GM12878 (cell line): ENCODE results near the gene RBM15. TPM values are rescaled to one million over a fixed set of nuclear protein-coding genes. Genes with fewer than 3 reads are reported as not detected.
A peak's percentile ranks its signal among the peaks of the same experiment; 100 is the strongest.

Experiments
- ATAC-seq: fragments of 200-7000 bp; cut with Tn5 transposase; 3 replicates; pipeline ENCODE4 v1.9.1; 2020; ENCODE audit warnings: mild to moderate bottlenecking, moderate library complexity
- Bru-seq: library from RNA; stranded (reverse); fragments of 400-500 nt; gene quantifications from one replicate; lab custom pipeline; 2021; lab: Mats Ljungman, UMichigan
- BruChase-seq, 2 experiments: library from RNA; stranded (reverse); fragments of 400-500 nt; gene quantifications; one replicate each; lab custom pipeline; 2021; lab: Mats Ljungman, UMichigan
- BruUV-seq: library from RNA; stranded (reverse); fragments of 400-500 nt; replicated peaks from 2 replicates; lab custom pipeline; 2021; lab: Mats Ljungman, UMichigan
- CTCF ChIA-PET: fragments of 300-600 bp; sonication (Branson Sonifier 250); formaldehyde crosslinking; extraction: SDS; loops from one replicate; lab custom pipeline; 2021; ENCODE audit warnings: inconsistent platforms; lab: Yijun Ruan, JAX
- POLR2A ChIA-PET: fragments of 350-600 bp; formaldehyde crosslinking; extraction: SDS; loops from one replicate; lab custom pipeline; 2021; ENCODE audit warnings: inconsistent platforms; lab: Charles Lee
- RAD21 ChIA-PET: fragments of 300-600 bp; sonication (Branson Sonifier 250); formaldehyde crosslinking; loops from one replicate; lab custom pipeline; 2023; ENCODE audit warnings: antibody characterized with exemption; ENCODE audit not compliant: unreplicated experiment; lab: Charles Lee
- SMC1A ChIA-PET: fragments of 300-600 bp; sonication (Branson Sonifier 250); formaldehyde crosslinking; loops from one replicate; lab custom pipeline; 2023; ENCODE audit not compliant: unreplicated experiment, uncharacterized antibody; lab: Charles Lee
- DNase-seq: peaks from one replicate; pipeline ENCODE4 v3.0.0-alpha.2; 2011; ENCODE audit warnings: low read depth, low spot score
- FAIRE-seq: peaks from 3 replicates; lab custom pipeline; 2011; peaks lifted over from hg19 to GRCh38; lab: Jason Lieb, UNC
- H2AFZ ChIP-seq: 2 replicates; pipeline ENCODE4 v1.6.0; 2011; ENCODE audit warnings: low read depth, low read length, control low read depth; ENCODE audit not compliant: control insufficient read depth
- H3K27ac ChIP-seq: 2 replicates; pipeline ENCODE4 v1.5.1; 2011; ENCODE audit warnings: control low read depth; ENCODE audit not compliant: control insufficient read depth, insufficient read depth
- H3K27me3 ChIP-seq, 2 experiments: replicated peaks in 1 of 2; 2 replicates each; pipeline versions ENCODE4 v1.6.0 to v1.6.1; 2011; ENCODE audit warnings: low read length in 1 of 2; ENCODE audit not compliant: control insufficient read depth in 2 of 2, insufficient read depth in 2 of 2
- H3K36me3 ChIP-seq, 2 experiments: 2 replicates each; pipeline ENCODE4 v1.5.1; 2011; ENCODE audit warnings: low read length in 1 of 2; ENCODE audit not compliant: control insufficient read depth in 2 of 2, insufficient read depth in 2 of 2
- H3K4me1 ChIP-seq: 2 replicates; pipeline ENCODE4 v1.6.1; 2011; ENCODE audit warnings: mild to moderate bottlenecking, low read length, moderate library complexity, mixed read lengths; ENCODE audit not compliant: control insufficient read depth, insufficient read depth
- H3K4me2 ChIP-seq: 2 replicates; pipeline ENCODE4 v1.6.0; 2011; ENCODE audit warnings: control low read depth; ENCODE audit not compliant: control insufficient read depth, insufficient read depth
- H3K4me3 ChIP-seq: fragments of 200-600 bp; sonication (generic); 2 replicates; pipeline ENCODE4 v1.5.1; 2016
- H3K79me2 ChIP-seq: 2 replicates; pipeline ENCODE4 v1.6.0; 2011; ENCODE audit warnings: low read length; ENCODE audit not compliant: control insufficient read depth, insufficient read depth
- H3K9ac ChIP-seq: 2 replicates; pipeline ENCODE4 v1.8.0; 2011; ENCODE audit warnings: low read length, control low read depth, mixed read lengths; ENCODE audit not compliant: control insufficient read depth, insufficient read depth
- H3K9me3 ChIP-seq: replicated peaks from 3 replicates; pipeline ENCODE4 v1.5.1; 2011; ENCODE audit warnings: mild to moderate bottlenecking, low read length; ENCODE audit not compliant: control insufficient read depth, insufficient read depth
- H4K20me1 ChIP-seq: 2 replicates; pipeline ENCODE4 v1.6.0; 2011; ENCODE audit not compliant: control insufficient read depth, insufficient read depth
- GATAD2B ChIP-seq: fragments of 450-650 bp; conservative IDR thresholded peaks from 2 replicates; pipeline ENCODE4 v1.6.1; 2017; ENCODE audit warnings: low read depth, mild to moderate bottlenecking, moderate library complexity
- MEF2B ChIP-seq: fragments of 450-650 bp; IDR thresholded peaks from 2 replicates; pipeline ENCODE4 v1.6.1; 2018; ENCODE audit warnings: mild to moderate bottlenecking, moderate library complexity; ENCODE audit not compliant: partially characterized antibody, poor library complexity, severe bottlenecking
- NBN ChIP-seq: fragments of 450-650 bp; IDR thresholded peaks from 2 replicates; pipeline ENCODE4 v1.6.1; 2016
- POU2F2 ChIP-seq: IDR thresholded peaks from 3 replicates; pipeline ENCODE4 v1.6.1; 2011; ENCODE audit warnings: low read depth, mild to moderate bottlenecking, low read length, borderline replicate concordance
- RUNX3 ChIP-seq: IDR thresholded peaks from 2 replicates; pipeline ENCODE4 v1.6.1; 2012; ENCODE audit warnings: low read length, inconsistent platforms
- SREBF2 ChIP-seq: IDR thresholded peaks from 2 replicates; pipeline ENCODE4 v1.6.1; 2012; ENCODE audit warnings: mild to moderate bottlenecking, low read length
- STAT1 ChIP-seq: fragments of 450-650 bp; conservative IDR thresholded peaks from 2 replicates; pipeline ENCODE4 v1.6.1; 2014; ENCODE audit warnings: antibody characterized with exemption, mild to moderate bottlenecking
- SUPT20H ChIP-seq: IDR thresholded peaks from 2 replicates; pipeline ENCODE4 v1.6.1; 2011; ENCODE audit warnings: low read depth, mild to moderate bottlenecking, low read length, moderate library complexity, borderline replicate concordance; ENCODE audit not compliant: control insufficient read depth
- WGBS: methylation state at CpG from one replicate; pipeline ENCODE4 v1.1.6; 2016; ENCODE audit warnings: low lambda C conversion rate; ENCODE audit not compliant: insufficient replicate concordance, insufficient coverage; ENCODE audit errors: missing lambda C conversion rate; 5-methylcytosine and 5-hydroxymethylcytosine counted together
- in situ Hi-C: fragments of 300-500 bp; cut with MboI; formaldehyde crosslinking; loops from 9 replicates; pipeline ENCODE4 v1.14.3; 2018; ENCODE audit warnings: mixed read lengths
- intact Hi-C: fragments of 100-400 bp; cut with micrococcal nuclease; formaldehyde crosslinking; loops from one replicate; pipeline ENCODE4 v1.14.2; 2022; ENCODE audit not compliant: unreplicated experiment
- long read RNA-seq, 2 experiments: library from polyadenylated mRNA; unstranded; transcript quantifications; one replicate each; pipeline ENCODE4 v2.0.0, GENCODE V29; 2019 to 2020
- polyA minus RNA-seq, 3 experiments: library from RNA; depleted of rRNA, polyadenylated mRNA; stranded (reverse); fragments of >200 nt; gene quantifications; 2 replicates each; pipeline ENCODE4 v1.2.3, GENCODE V29; 2011
- polyA plus RNA-seq, 11 experiments: library from polyadenylated mRNA; depleted of rRNA in 4 of 11; unstranded in 6 of 11; stranded (reverse) in 5 of 11; fragments of >200 nt; fragmentation: Nextera tagmentation in 4 of 11; fragmentation: Illumina TruSeq in 1 of 11; extraction: Ambion mirVana in 4 of 11; extraction: Trizol in 1 of 11; gene quantifications; 1 replicate in 1 of 11; 2 replicates in 10 of 11; pipeline versions ENCODE4 v1.2.1 to v1.2.3, GENCODE V29; 2011 to 2016; ENCODE audit warnings: inconsistent platforms in 2 of 11, missing spikeins in 2 of 11, low read depth in 1 of 11
- total RNA-seq, 4 experiments: library from RNA; depleted of rRNA in 3 of 4; stranded (reverse); fragments of >200 nt in 3 of 4; fragmentation: Illumina TruSeq in 1 of 4; extraction: Trizol in 1 of 4; gene quantifications; 2 replicates each; pipeline versions ENCODE4 v1.2.1 to v1.2.3, GENCODE V29; 2013 to 2021
- TF ChIP-seq, protein P1 (sequence below): fragments of 450-650 bp; formaldehyde crosslinking; IDR thresholded peaks from 2 replicates; pipeline ENCODE4 v1.4.0; 2020; ENCODE audit warnings: mild to moderate bottlenecking, moderate library complexity
- TF ChIP-seq, protein P2 (sequence below): fragments of 450-650 bp; IDR thresholded peaks from 2 replicates; pipeline ENCODE4 v1.6.1; 2016; ENCODE audit warnings: mild to moderate bottlenecking

The RBM15 gene, protein sequence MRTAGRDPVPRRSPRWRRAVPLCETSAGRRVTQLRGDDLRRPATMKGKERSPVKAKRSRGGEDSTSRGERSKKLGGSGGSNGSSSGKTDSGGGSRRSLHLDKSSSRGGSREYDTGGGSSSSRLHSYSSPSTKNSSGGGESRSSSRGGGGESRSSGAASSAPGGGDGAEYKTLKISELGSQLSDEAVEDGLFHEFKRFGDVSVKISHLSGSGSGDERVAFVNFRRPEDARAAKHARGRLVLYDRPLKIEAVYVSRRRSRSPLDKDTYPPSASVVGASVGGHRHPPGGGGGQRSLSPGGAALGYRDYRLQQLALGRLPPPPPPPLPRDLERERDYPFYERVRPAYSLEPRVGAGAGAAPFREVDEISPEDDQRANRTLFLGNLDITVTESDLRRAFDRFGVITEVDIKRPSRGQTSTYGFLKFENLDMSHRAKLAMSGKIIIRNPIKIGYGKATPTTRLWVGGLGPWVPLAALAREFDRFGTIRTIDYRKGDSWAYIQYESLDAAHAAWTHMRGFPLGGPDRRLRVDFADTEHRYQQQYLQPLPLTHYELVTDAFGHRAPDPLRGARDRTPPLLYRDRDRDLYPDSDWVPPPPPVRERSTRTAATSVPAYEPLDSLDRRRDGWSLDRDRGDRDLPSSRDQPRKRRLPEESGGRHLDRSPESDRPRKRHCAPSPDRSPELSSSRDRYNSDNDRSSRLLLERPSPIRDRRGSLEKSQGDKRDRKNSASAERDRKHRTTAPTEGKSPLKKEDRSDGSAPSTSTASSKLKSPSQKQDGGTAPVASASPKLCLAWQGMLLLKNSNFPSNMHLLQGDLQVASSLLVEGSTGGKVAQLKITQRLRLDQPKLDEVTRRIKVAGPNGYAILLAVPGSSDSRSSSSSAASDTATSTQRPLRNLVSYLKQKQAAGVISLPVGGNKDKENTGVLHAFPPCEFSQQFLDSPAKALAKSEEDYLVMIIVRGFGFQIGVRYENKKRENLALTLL
- total RNA-seq (2013; cell fraction: nucleolus; rRNA removed), result 214 and 247 TPM in 2 replicates
- total RNA-seq (2014; rRNA removed), result 62.5 and 63.2 TPM in 2 replicates
- 44.4 and 47.3 TPM in 2 replicates for total RNA-seq (2014; rRNA removed; fragmentation: Illumina TruSeq; extraction: Trizol)
- 47.8 and 51.6 TPM in 2 replicates for total RNA-seq (2021)
- 8.2 TPM for polyA plus RNA-seq (2011; ENCODE audit: low read depth)
- 25.6 and 31.2 TPM in 2 replicates for polyA plus RNA-seq (2011; rRNA removed)
- 32.2 and 32.8 TPM in 2 replicates for polyA plus RNA-seq (2011; cell fraction: cytosol; rRNA removed)
- polyA plus RNA-seq (2011; cell fraction: nucleus; rRNA removed), result 43.3 and 43.7 TPM in 2 replicates
- polyA plus RNA-seq (2012), result 14.8 and 17.7 TPM in 2 replicates
- 11.3 and 15.6 TPM in 2 replicates for polyA plus RNA-seq (2014; fragmentation: Illumina TruSeq; extraction: Trizol)
- 1 to 10 TPM; 3.1 to 3.6 TPM for polyA plus RNA-seq (2014; fragmentation: Nextera tagmentation; extraction: Ambion mirVana)
- polyA plus RNA-seq (2014; rRNA removed), result 26.7 and 27.0 TPM in 2 replicates
- 10 to 100 TPM; 25.1 to 26.4 TPM for polyA plus RNA-seq (2016; fragmentation: Nextera tagmentation; extraction: Ambion mirVana)
- polyA minus RNA-seq (2011; rRNA and poly(A)+ RNA removed), result 141 and 217 TPM in 2 replicates
- 43.8 and 44.7 TPM in 2 replicates for polyA minus RNA-seq (2011; cell fraction: cytosol; rRNA and poly(A)+ RNA removed)
- 156 and 252 TPM in 2 replicates for polyA minus RNA-seq (2011; cell fraction: nucleus; rRNA and poly(A)+ RNA removed)
- Bru-seq, nascent RNA, result percentile 97 among the genes with signal in this experiment
- BruChase-seq, experiment 1, labeled RNA remaining after a 6-hour chase, result percentile 95 among the genes with signal in this experiment
- BruChase-seq, experiment 2, labeled RNA remaining after a 2-hour chase, result percentile 99 among the genes with signal in this experiment
- long read RNA-seq, experiment 1, full-length matches to known transcripts, result 3 of 4 reads
- long read RNA-seq, experiment 1, partial matches to known transcripts, result 0 of 4 reads
- long read RNA-seq, experiment 1, other reads (novel, unspliced or antisense), result 1 of 4 reads
- long read RNA-seq, experiment 2, full-length matches to known transcripts, result 12 of 21 reads
- long read RNA-seq, experiment 2, partial matches to known transcripts, result 0 of 21 reads
- long read RNA-seq, experiment 2, other reads (novel, unspliced or antisense), result 9 of 21 reads

GRCh38 chr1:110338886-110339406, at the start of gene RBM15:
Gene RBM15 (plus strand): TSS chr1:110339377. CDS start chr1:110339406, 29 bp downstream.
- DNase-seq (peak; percentile 100), FAIRE-seq (peak; percentile 99), ATAC-seq (peak; percentile 81)
- ChIA-PET CTCF (interaction anchor here (0.7 to 8.5 kb wide), 14 partner anchors 10 to 442 kb away, joined by 3 to 62 read pairs (median 7); partner anchors contain the start of genes AHCYL1, KCNC4 and LAMTOR5), POLR2A (interaction anchor here (0.6 to 4.0 kb wide), 16 partner anchors 10 to 855 kb away, joined by 3 to 43 read pairs (median 8); partner anchors contain the start of genes KCNC4 and LAMTOR5), SMC1A (interaction anchor here (0.7 to 8.4 kb wide), 14 partner anchors 10 to 157 kb away, joined by 3 to 51 read pairs (median 6); partner anchors contain the start of genes KCNC4 and LAMTOR5), RAD21 (interaction anchor here (0.6 to 7.4 kb wide), 19 partner anchors 9 to 851 kb away, joined by 3 to 80 read pairs (median 7); partner anchors contain the start of genes AHCYL1, KCNC4 and LAMTOR5)
- Histone ChIP-seq H3K27me3 (no peaks in the 10 kb centered on the region), H3K27ac (peak within 1 kb of the TSS; percentile 97), H4K20me1 (peaks cover 6% of the 10 kb centered on the region; the same call in 1 of the 2 replicates), H3K9me3 (no peaks in the 10 kb centered on the region), H3K4me1 (peaks cover 5% of the 10 kb centered on the region), H3K36me3 (peaks cover 9 to 16% of the 10 kb centered on the region in 2 experiments; a peak in 3 of 4 replicates), H3K4me3 (peak within 1 kb of the TSS; percentile 91), H3K4me2 (peak within 1 kb of the TSS; percentile 75), H2AFZ (peak within 1 kb of the TSS; percentile 97), H3K9ac (peak within 1 kb of the TSS; percentile 95), H3K79me2 (peaks cover 53% of the 10 kb centered on the region)
- intact Hi-C loops, result loop anchor here (2.0 to 10.0 kb wide), 4 partner anchors 46 to 1263 kb away; partner anchors contain the start of genes LAMTOR5 and PSMA5
- BruUV-seq, result no TSS peak
- in situ Hi-C loops, result no loop called here
- 2% methylated on average over 25 of the region's 25 CpGs for WGBS
- TF ChIP-seq MEF2B (peak; percentile 68), SUPT20H (no peak), GATAD2B (no peak), RUNX3 (no peak), POU2F2 (no peak), SREBF2 (no peak), STAT1 (no peak), NBN (no peak)
- TF ChIP-seq, protein P1, sequence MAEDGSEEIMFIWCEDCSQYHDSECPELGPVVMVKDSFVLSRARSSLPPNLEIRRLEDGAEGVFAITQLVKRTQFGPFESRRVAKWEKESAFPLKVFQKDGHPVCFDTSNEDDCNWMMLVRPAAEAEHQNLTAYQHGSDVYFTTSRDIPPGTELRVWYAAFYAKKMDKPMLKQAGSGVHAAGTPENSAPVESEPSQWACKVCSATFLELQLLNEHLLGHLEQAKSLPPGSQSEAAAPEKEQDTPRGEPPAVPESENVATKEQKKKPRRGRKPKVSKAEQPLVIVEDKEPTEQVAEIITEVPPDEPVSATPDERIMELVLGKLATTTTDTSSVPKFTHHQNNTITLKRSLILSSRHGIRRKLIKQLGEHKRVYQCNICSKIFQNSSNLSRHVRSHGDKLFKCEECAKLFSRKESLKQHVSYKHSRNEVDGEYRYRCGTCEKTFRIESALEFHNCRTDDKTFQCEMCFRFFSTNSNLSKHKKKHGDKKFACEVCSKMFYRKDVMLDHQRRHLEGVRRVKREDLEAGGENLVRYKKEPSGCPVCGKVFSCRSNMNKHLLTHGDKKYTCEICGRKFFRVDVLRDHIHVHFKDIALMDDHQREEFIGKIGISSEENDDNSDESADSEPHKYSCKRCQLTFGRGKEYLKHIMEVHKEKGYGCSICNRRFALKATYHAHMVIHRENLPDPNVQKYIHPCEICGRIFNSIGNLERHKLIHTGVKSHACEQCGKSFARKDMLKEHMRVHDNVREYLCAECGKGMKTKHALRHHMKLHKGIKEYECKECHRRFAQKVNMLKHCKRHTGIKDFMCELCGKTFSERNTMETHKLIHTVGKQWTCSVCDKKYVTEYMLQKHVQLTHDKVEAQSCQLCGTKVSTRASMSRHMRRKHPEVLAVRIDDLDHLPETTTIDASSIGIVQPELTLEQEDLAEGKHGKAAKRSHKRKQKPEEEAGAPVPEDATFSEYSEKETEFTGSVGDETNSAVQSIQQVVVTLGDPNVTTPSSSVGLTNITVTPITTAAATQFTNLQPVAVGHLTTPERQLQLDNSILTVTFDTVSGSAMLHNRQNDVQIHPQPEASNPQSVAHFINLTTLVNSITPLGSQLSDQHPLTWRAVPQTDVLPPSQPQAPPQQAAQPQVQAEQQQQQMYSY (CRISPR knock-in tag), result peak; percentile 96
- TF ChIP-seq, protein P2, sequence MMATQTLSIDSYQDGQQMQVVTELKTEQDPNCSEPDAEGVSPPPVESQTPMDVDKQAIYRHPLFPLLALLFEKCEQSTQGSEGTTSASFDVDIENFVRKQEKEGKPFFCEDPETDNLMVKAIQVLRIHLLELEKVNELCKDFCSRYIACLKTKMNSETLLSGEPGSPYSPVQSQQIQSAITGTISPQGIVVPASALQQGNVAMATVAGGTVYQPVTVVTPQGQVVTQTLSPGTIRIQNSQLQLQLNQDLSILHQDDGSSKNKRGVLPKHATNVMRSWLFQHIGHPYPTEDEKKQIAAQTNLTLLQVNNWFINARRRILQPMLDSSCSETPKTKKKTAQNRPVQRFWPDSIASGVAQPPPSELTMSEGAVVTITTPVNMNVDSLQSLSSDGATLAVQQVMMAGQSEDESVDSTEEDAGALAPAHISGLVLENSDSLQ, result peak; percentile 99
